Femur (tissue), 1 donor: ENCODE results near the gene ADGRL3.
"Not testable (repeated sequence)": the region's sequence is repeated elsewhere in the genome, so short reads cannot be mapped to it uniquely, and the experiment has no call there.

Experiments used
- DNase-seq: peaks from one replicate; pipeline ENCODE4 v3.0.0-alpha.2; 2017

ADGRL3 gene

GRCh38 chr4:61373901-61374440 lies 173.8 kb downstream of the ADGRL3 start:
- no peak for DNase-seq

GRCh38 chr4:61374447-61374891 lies 174.3 kb downstream of the ADGRL3 start:
- DNase-seq = no peak

GRCh38 chr4:61375301-61375700 lies 175.2 kb downstream of the ADGRL3 start:
- DNase-seq = no peak

GRCh38 chr4:61376301-61376700 lies 176.2 kb downstream of the ADGRL3 start:
- no peak for DNase-seq

GRCh38 chr4:61379406-61379805 lies 179.3 kb downstream of the ADGRL3 start:
- no peak for DNase-seq

- no peak for DNase-seq
These were observed 180.7 kb downstream of the ADGRL3 start for GRCh38 chr4:61380865-61381264.

- DNase-seq = peak; percentile 19
These were observed 185.1 kb downstream of the ADGRL3 start for GRCh38 chr4:61385256-61385655.

GRCh38 chr4:61387372-61387771 lies 187.2 kb downstream of the ADGRL3 start:
- not testable (repeated sequence) for DNase-seq

GRCh38 chr4:61389640-61390039 lies 189.5 kb downstream of the ADGRL3 start:
- no peak for DNase-seq

- no peak for DNase-seq
These were observed 195.6 kb downstream of the ADGRL3 start for GRCh38 chr4:61395754-61396153.

- DNase-seq = no peak
These were observed 197.0 kb downstream of the ADGRL3 start for GRCh38 chr4:61397174-61397573.

- DNase-seq = no peak
These were observed 200.4 kb downstream of the ADGRL3 start for GRCh38 chr4:61400439-61401038.

GRCh38 chr4:61401771-61402170 lies 201.6 kb downstream of the ADGRL3 start:
- no peak for DNase-seq

GRCh38 chr4:61405307-61405706 lies 205.2 kb downstream of the ADGRL3 start:
- no peak for DNase-seq

GRCh38 chr4:61406677-61407076 lies 206.6 kb downstream of the ADGRL3 start:
- no peak for DNase-seq

- DNase-seq = peak; percentile 56
These were observed 207.8 kb downstream of the ADGRL3 start for GRCh38 chr4:61407642-61408618.

GRCh38 chr4:61408861-61409260 lies 208.7 kb downstream of the ADGRL3 start:
- DNase-seq = no peak

- DNase-seq = no peak
These were observed 211.1 kb downstream of the ADGRL3 start for GRCh38 chr4:61411241-61411640.

GRCh38 chr4:61425315-61425714 lies 225.2 kb downstream of the ADGRL3 start:
- no peak for DNase-seq

GRCh38 chr4:61426229-61426628 lies 226.1 kb downstream of the ADGRL3 start:
- no peak for DNase-seq

- DNase-seq = no peak
These were observed 227.1 kb downstream of the ADGRL3 start for GRCh38 chr4:61427099-61427817.

GRCh38 chr4:61427818-61428495 lies 227.8 kb downstream of the ADGRL3 start:
- DNase-seq = no peak

GRCh38 chr4:61428950-61429349 lies 228.8 kb downstream of the ADGRL3 start:
- DNase-seq = no peak
